GM12873 (cell line): Measurements from ENCODE around the gene TMEM11.

Source experiments
- CTCF ChIP-seq: IDR thresholded peaks from 2 replicates; pipeline ENCODE4 v1.5.1; 2012; ENCODE audit warnings: low read depth, mild to moderate bottlenecking, moderate library complexity, low read length, control low read depth; ENCODE audit not compliant: insufficient read depth; ENCODE audit errors: missing control alignments

TMEM11 gene

GRCh38 chr17:21202512-21202911, 11.4 kb downstream of the TMEM11 start:
- TF ChIP-seq CTCF = no peak

- no peak for TF ChIP-seq CTCF
Observed at GRCh38 chr17:21201874-21202273, 12.1 kb downstream of the TMEM11 start.

- no peak for TF ChIP-seq CTCF
Observed at GRCh38 chr17:21201298-21201595, 12.7 kb downstream of the TMEM11 start.

GRCh38 chr17:21200590-21201297, 13.2 kb downstream of the TMEM11 start:
- no peak for TF ChIP-seq CTCF

- TF ChIP-seq CTCF = no peak
Observed at GRCh38 chr17:21199856-21200255, 14.1 kb downstream of the TMEM11 start.

GRCh38 chr17:21199311-21199710, 14.7 kb downstream of the TMEM11 start:
- no peak for TF ChIP-seq CTCF

- no peak for TF ChIP-seq CTCF
Observed at GRCh38 chr17:21198411-21198810, 15.6 kb downstream of the TMEM11 start.
